GM23338 (cell line): ENCODE measurements around the gene SIL1.

Experiments used
- CTCF ChIP-seq, 2 experiments: fragments of 200-600 bp in 1 of 2; sonication (generic) in 1 of 2; conservative IDR thresholded peaks; 2 replicates each; pipeline versions ENCODE4 v1.5.1 to v1.6.1; 2016 to 2017; ENCODE audit warnings: antibody characterized with exemption in 2 of 2, low read depth in 2 of 2, mild to moderate bottlenecking in 2 of 2, moderate library complexity in 1 of 2
- EZH2 ChIP-seq: fragments of 200-600 bp; sonication (generic); IDR thresholded peaks from one replicate; pipeline ENCODE4 v1.8.0; 2017; ENCODE audit warnings: antibody characterized with exemption, mild to moderate bottlenecking, low read depth; ENCODE audit not compliant: unreplicated experiment
- EZH2phosphoT487 ChIP-seq: fragments of 200-600 bp; sonication (generic); IDR thresholded peaks from one replicate; pipeline ENCODE4 v1.8.1; 2018; ENCODE audit warnings: antibody characterized with exemption; ENCODE audit not compliant: unreplicated experiment
- JUNB ChIP-seq: IDR thresholded peaks from one replicate; pipeline ENCODE4 v1.6.1; 2016; ENCODE audit warnings: antibody characterized with exemption; ENCODE audit not compliant: unreplicated experiment
- NANOG ChIP-seq: IDR thresholded peaks from 2 replicates; pipeline ENCODE4 v1.6.1; 2016; ENCODE audit warnings: antibody characterized with exemption, borderline replicate concordance
- POLR2AphosphoS5 ChIP-seq: IDR thresholded peaks from 2 replicates; pipeline ENCODE4 v1.6.1; 2016; ENCODE audit warnings: antibody characterized with exemption, low read depth
- REST ChIP-seq: IDR thresholded peaks from one replicate; pipeline ENCODE4 v1.6.1; 2018; ENCODE audit warnings: antibody characterized with exemption; ENCODE audit not compliant: unreplicated experiment
- ZNF331 ChIP-seq: fragments of 250-450 bp; sonication (Bioruptor Pico); IDR thresholded peaks from 2 replicates; pipeline ENCODE4 v1.5.0; 2020; ENCODE audit warnings: low read depth, mild to moderate bottlenecking, moderate library complexity

- TF ChIP-seq POLR2AphosphoS5 = no peak
- TF ChIP-seq NANOG = no peak
- no peak for TF ChIP-seq CTCF (conservative IDR thresholded peaks at IDR 0.05; ENCODE audit: low read depth in 2 of 2)
- no peak for TF ChIP-seq ZNF331 (CRISPR knock-in tag)
- no peak for TF ChIP-seq EZH2
- TF ChIP-seq EZH2phosphoT487 = no peak
- TF ChIP-seq REST = no peak
- no peak for TF ChIP-seq JUNB
Observed at GRCh38 chr5:139049780-139050179, 148.4 kb downstream of the SIL1 start.
